CD14-positive monocyte (primary cell): Measurements from ENCODE around the gene LRIF1. TPM values are rescaled to one million over a fixed set of nuclear protein-coding genes. Genes with fewer than 3 reads are reported as not detected.

Experiments
- DNase-seq, 3 donors: peaks; one replicate each; pipeline ENCODE4 v3.0.0-alpha.2; 2011 to 2022
- H2AFZ ChIP-seq: 2 replicates; pipeline ENCODE4 v1.6.0; 2012; ENCODE audit warnings: mild to moderate bottlenecking, low read depth, low read length, inconsistent platforms; ENCODE audit not compliant: insufficient read depth, poor library complexity, severe bottlenecking
- H3K27ac ChIP-seq, 2 donors: 1 replicate in 1 of 2; 2 replicates in 1 of 2; pipeline ENCODE4 v1.5.1; 2012 to 2013; ENCODE audit warnings: low read length in 2 of 2, control low read depth in 1 of 2, inconsistent platforms in 1 of 2, low read depth in 1 of 2, mild to moderate bottlenecking in 1 of 2
- H3K27me3 ChIP-seq, 2 donors: one replicate each; pipeline versions ENCODE4 v1.6.0 to v1.6.1; 2011 to 2013; ENCODE audit warnings: low read length in 2 of 2; ENCODE audit not compliant: control insufficient read depth in 2 of 2, insufficient read depth in 2 of 2
- H3K36me3 ChIP-seq, 2 donors: replicated peaks in 1 of 2; 1 replicate in 1 of 2; 2 replicates in 1 of 2; pipeline versions ENCODE4 v1.5.1 to v1.6.1; 2012 to 2013; ENCODE audit warnings: low read length in 2 of 2, control low read depth in 1 of 2, inconsistent platforms in 1 of 2, mild to moderate bottlenecking in 1 of 2; ENCODE audit not compliant: insufficient read depth in 2 of 2, control insufficient read depth in 1 of 2
- H3K4me1 ChIP-seq, 2 donors: 1 replicate in 1 of 2; 2 replicates in 1 of 2; pipeline versions ENCODE4 v1.5.1 to v1.6.1; 2012 to 2013; ENCODE audit warnings: low read length in 2 of 2, control low read depth in 1 of 2, inconsistent platforms in 1 of 2, mild to moderate bottlenecking in 1 of 2, moderate library complexity in 1 of 2; ENCODE audit not compliant: insufficient read depth in 2 of 2, control insufficient read depth in 1 of 2
- H3K4me2 ChIP-seq: replicated peaks from 2 replicates; pipeline ENCODE3; 2012; ENCODE audit warnings: low read length, moderate library complexity, mild to moderate bottlenecking; ENCODE audit not compliant: poor library complexity, severe bottlenecking; ENCODE audit errors: extremely low read depth
- H3K4me3 ChIP-seq, 3 experiments: fragments of 200-600 bp in 1 of 3; sonication (generic) in 1 of 3; replicated peaks in 1 of 3; 1 replicate in 2 of 3; 2 replicates in 1 of 3; pipeline ENCODE4 v1.5.1; 2011 to 2013; ENCODE audit warnings: low read length in 3 of 3, mild to moderate bottlenecking in 3 of 3, control low read depth in 2 of 3, low read depth in 2 of 3, inconsistent platforms in 1 of 3, moderate library complexity in 1 of 3
- H3K79me2 ChIP-seq: 2 replicates; pipeline ENCODE4 v1.6.0; 2012; ENCODE audit warnings: mild to moderate bottlenecking, control low read depth, inconsistent platforms, low read length, moderate library complexity; ENCODE audit not compliant: insufficient read depth
- H3K9ac ChIP-seq: 2 replicates; pipeline ENCODE4 v1.6.0; 2017; ENCODE audit warnings: low read length, mild to moderate bottlenecking; ENCODE audit not compliant: insufficient read depth, poor library complexity, severe bottlenecking
- H3K9me3 ChIP-seq, 2 donors: replicated peaks in 1 of 2; 1 replicate in 1 of 2; 2 replicates in 1 of 2; pipeline versions ENCODE4 v1.5.1 to v1.6.1; 2012 to 2013; ENCODE audit warnings: low read length in 2 of 2, control low read depth in 1 of 2; ENCODE audit not compliant: control insufficient read depth in 1 of 2, insufficient read depth in 1 of 2
- H4K20me1 ChIP-seq: 2 replicates; pipeline ENCODE4 v1.6.0; 2012; ENCODE audit warnings: mild to moderate bottlenecking, low read length, control low read depth, moderate library complexity; ENCODE audit not compliant: insufficient read depth
- H3K27ac Mint-ChIP-seq, 7 donors: one replicate each; pipeline ENCODE4 v1.8.0; 2020; ENCODE audit warnings: mild to moderate bottlenecking in 7 of 7, mixed read lengths in 7 of 7, moderate library complexity in 6 of 7, inconsistent platforms in 2 of 7
- H3K27me3 Mint-ChIP-seq, 3 donors: one replicate each; pipeline ENCODE4 v1.8.0; 2021 to 2022; ENCODE audit warnings: low read depth in 3 of 3, mild to moderate bottlenecking in 3 of 3, mixed read lengths in 3 of 3, moderate library complexity in 3 of 3, inconsistent platforms in 1 of 3
- H3K36me3 Mint-ChIP-seq, 2 donors: one replicate each; pipeline ENCODE4 v1.8.0; 2020; ENCODE audit warnings: mixed read lengths in 2 of 2, inconsistent platforms in 1 of 2, mild to moderate bottlenecking in 1 of 2
- H3K4me1 Mint-ChIP-seq: one replicate; pipeline ENCODE4 v1.8.0; 2020; ENCODE audit warnings: mild to moderate bottlenecking, mixed read lengths
- H3K4me3 Mint-ChIP-seq, 2 donors: one replicate each; pipeline ENCODE4 v1.8.0; 2020; ENCODE audit warnings: mild to moderate bottlenecking in 2 of 2, mixed read lengths in 2 of 2, moderate library complexity in 1 of 2
- H3K9me3 Mint-ChIP-seq, 7 donors: one replicate each; pipeline ENCODE4 v1.8.0; 2020 to 2022; ENCODE audit warnings: mixed read lengths in 7 of 7, mild to moderate bottlenecking in 6 of 7, moderate library complexity in 6 of 7, inconsistent platforms in 2 of 7
- CTCF ChIP-seq: fragments of 200-600 bp; IDR thresholded peaks from one replicate; pipeline ENCODE4 v1.8.0; 2022; ENCODE audit warnings: antibody characterized with exemption, mild to moderate bottlenecking
- WGBS: methylation state at CpG from one replicate; pipeline ENCODE4 v1.1.5; 2013; ENCODE audit warnings: missing lambda C conversion rate; ENCODE audit not compliant: insufficient coverage; 5-methylcytosine and 5-hydroxymethylcytosine counted together
- intact Hi-C, 2 donors: fragments of 100-400 bp; cut with micrococcal nuclease; formaldehyde crosslinking; loops; one replicate each; pipeline versions ENCODE4 v1.15.0 to v1.15.1; 2023
- polyA plus RNA-seq, 3 donors: library from polyadenylated mRNA; depleted of rRNA in 1 of 3; unstranded in 2 of 3; stranded (reverse) in 1 of 3; fragments of 300-500 nt in 2 of 3; fragments of >200 nt in 1 of 3; fragmentation: Illumina TruSeq in 2 of 3; gene quantifications; 1 replicate in 2 of 3; 2 replicates in 1 of 3; pipeline ENCODE4 v1.2.3, GENCODE V29; 2012 to 2021

The LRIF1 gene
- polyA plus RNA-seq, 3 donors: 1.8 to 8.2 (median 4.0) TPM

DNA sequence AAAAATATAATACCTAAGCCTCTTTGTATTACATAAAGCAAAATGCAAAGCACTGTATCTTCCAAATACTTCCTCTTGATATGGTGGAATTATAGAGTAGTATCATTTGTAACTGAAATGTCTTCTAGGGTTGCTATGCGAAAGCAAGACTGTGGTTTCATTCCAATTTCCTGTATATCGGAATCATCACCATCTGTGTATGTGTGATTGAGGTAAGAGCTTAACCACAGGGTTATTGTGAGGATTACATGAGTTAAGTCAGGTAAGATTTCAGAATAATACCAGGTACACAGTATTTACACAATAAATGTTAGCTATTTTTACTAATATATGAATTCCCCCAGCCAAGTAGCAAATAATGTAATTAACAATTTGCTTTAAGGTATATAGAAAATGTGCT lies 66.0 kb downstream of the LRIF1 start:
- H3K9ac ChIP-seq: no peak overlapping the region
- Mint-ChIP-seq H3K36me3 (peaks cover 92 to 99% of the 10 kb centered on the region in 2 donors), H3K4me3 (no peak overlapping the region), H3K27me3 (no peaks in the 10 kb centered on the region), H3K9me3 (no peaks in the 10 kb centered on the region), H3K4me1 (peaks cover 9% of the 10 kb centered on the region), H3K27ac (peak overlapping the region in 1 of 7 donors; percentile 20)
- no peak for DNase-seq
- H3K36me3 ChIP-seq: peaks cover 84 to 99% of the 10 kb centered on the region in 2 donors
- intact Hi-C loops: no loop called here
- no CpG with 5 or more reads among the region's 2 CpGs for WGBS
- H4K20me1 ChIP-seq: peaks cover 100% of the 10 kb centered on the region
- H3K27me3 ChIP-seq: no peaks in the 10 kb centered on the region
- H3K27ac ChIP-seq: no peak overlapping the region
- TF ChIP-seq CTCF: no peak
- no peak overlapping the region for H3K4me3 ChIP-seq
- H3K79me2 ChIP-seq: peaks cover 47% of the 10 kb centered on the region
- no peaks in the 10 kb centered on the region for H3K4me1 ChIP-seq
- no peak overlapping the region for H2AFZ ChIP-seq
- H3K4me2 ChIP-seq: no peak overlapping the region
- no peaks in the 10 kb centered on the region for H3K9me3 ChIP-seq

Other genes with a start within 250 kb of the LRIF1 start
- gene CD53, start 90.8 kb downstream of the LRIF1 start, polyA plus RNA-seq: 1,000 to 10,000 TPM in 2 of 3 donors, 100 to 1,000 TPM in 1; 826 to 1,222 (median 1,107) TPM
- gene DRAM2, start 176.2 kb upstream of the LRIF1 start, polyA plus RNA-seq: 100 to 1,000 TPM in 2 of 3 donors, 10 to 100 TPM in 1; 85.9 to 204 (median 190) TPM
- gene CEPT1, start 176.3 kb upstream of the LRIF1 start, polyA plus RNA-seq: 10 to 100 TPM; 20.8 to 44.3 (median 26.9) TPM
- gene DENND2D, start 236.7 kb upstream of the LRIF1 start, polyA plus RNA-seq: 10 to 100 TPM; 19.1 to 24.0 (median 22.4) TPM